ENCODE results near the gene EML1.

EML1 gene, protein sequence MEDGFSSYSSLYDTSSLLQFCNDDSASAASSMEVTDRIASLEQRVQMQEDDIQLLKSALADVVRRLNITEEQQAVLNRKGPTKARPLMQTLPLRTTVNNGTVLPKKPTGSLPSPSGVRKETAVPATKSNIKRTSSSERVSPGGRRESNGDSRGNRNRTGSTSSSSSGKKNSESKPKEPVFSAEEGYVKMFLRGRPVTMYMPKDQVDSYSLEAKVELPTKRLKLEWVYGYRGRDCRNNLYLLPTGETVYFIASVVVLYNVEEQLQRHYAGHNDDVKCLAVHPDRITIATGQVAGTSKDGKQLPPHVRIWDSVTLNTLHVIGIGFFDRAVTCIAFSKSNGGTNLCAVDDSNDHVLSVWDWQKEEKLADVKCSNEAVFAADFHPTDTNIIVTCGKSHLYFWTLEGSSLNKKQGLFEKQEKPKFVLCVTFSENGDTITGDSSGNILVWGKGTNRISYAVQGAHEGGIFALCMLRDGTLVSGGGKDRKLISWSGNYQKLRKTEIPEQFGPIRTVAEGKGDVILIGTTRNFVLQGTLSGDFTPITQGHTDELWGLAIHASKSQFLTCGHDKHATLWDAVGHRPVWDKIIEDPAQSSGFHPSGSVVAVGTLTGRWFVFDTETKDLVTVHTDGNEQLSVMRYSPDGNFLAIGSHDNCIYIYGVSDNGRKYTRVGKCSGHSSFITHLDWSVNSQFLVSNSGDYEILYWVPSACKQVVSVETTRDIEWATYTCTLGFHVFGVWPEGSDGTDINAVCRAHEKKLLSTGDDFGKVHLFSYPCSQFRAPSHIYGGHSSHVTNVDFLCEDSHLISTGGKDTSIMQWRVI

DNA sequence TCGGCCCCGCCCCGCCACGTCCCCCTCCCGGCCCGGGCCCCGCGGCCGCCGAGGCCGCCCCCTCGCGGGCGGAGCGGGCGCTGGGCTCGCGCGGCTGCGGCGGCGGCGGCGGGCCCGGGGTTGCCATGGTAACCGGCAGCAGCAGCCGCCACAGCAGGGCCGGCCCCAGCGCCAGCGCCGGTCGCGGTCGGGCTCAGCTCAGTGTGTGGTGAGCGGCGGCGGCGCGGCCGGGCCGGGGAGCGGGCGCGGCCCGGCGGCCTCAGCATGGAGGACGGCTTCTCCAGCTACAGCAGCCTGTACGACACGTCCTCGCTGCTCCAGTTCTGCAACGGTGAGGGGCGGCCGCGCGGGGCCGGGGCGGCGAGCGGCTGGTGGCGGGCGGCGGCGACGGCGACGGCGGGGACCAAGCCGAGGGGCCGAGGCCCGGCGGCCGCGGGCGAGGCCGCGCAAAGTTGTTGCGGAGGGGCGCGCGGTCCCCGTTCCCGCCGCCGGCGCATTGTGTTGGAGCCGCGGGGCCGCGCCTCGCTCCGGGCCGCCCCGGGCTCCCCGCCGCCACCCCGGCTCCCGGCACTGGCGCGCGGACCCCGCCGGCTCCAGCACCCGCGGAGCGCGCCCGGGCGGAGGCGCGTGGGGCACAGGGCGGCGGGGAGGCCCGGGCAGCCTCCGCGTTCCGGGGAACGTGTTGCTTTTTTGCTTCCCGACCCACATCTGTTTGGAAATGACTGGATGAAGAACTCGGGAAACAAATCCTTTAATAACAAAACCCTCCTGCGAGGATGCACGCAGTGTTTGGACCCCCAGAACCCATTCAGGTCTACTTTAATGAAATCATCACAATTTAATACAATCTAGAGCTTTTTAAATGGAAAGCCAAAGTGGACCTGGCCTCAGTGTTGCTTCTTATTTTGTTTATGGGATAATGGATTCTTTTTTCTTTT is at the start of gene EML1:
Gene EML1, plus strand, starts transcription at position 201 of the 938 bp plus-strand sequence. Its CDS starts 64 bp downstream, at position 265.
- peak; percentile 21 for DNase-seq (ENCODE audit: low read depth)

DNA sequence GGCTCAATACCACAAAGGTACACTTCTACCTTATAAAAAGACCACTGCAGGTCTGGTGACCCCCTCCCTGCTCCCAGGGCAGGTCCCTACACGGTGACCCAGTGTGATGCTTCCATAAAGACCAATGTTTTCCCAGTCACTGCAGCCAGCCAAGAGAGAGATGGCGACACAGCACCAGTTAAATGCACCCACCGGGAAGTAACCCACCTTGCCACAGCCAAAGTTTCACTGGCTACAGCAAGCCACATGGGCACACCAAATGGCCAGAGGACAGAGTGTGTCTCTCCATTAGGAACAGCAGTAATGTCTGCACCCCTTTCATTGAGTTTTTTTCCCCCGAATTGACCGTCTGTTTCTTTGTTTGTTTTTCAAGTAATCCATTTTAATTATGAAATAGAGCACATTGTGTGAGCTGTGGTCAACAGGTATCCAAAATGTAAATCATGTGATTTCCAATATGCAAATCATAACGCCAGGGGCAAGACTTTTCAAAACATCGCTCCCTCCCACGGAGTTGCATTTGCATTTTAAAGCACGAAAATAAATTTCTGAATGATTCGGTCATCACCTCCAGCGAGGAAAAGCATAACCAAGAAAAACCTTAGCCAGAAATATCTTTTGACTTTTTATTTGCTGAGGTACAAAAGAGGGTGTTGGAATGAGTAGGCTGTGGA is 48.9 kb upstream of the EML1 start:
- DNase-seq (ENCODE audit: low read depth): peak; percentile 37

DNA sequence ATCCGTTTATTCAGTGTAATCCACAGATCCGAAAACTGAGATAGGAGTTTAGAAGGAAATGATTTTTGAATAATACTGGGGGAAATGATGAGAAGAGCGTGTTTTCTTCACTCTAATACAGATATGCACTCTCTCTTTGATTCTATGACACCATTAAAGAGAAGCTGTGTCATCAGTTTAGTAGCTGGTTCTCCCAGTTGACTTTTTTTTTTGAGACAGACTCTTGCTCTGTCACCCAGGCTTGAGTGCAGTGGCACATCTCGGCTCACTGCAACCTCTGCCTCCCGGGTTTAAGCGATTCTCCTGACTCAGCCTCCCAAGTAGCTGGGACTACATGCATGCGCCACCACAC is 48.4 kb upstream of the EML1 start:
- no peak for DNase-seq (ENCODE audit: low read depth)

DNA sequence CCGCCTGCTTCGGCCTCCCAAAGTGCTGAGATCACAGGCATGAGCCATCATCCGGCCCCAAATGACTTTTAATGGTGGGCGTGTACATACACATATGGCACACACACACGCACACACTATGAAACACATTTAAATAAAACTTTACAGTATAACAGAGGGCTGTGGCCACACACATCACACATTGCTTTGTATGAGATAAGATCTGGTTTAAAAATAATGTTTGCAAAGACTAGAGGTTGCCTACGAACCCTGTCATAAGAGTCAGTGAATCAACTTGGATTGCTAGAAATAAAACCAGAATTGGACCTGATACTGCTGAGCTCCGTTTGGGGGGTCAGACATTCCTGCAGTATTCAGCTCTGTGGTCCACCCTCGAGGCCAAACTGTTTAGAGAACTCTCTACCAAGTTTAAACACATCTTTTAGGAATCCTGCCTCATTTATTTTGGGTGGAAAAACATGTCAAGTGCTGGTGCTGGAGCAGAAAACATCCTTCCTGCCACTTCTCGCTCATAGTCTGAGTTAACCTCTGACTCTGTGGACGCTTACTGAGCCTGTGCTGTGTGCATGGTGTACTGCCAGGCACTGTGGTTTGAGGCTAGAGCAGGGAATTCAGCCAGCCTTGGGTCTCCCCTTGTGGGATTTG is 47.8 kb upstream of the EML1 start:
- peak; percentile 67 for DNase-seq (ENCODE audit: low read depth)

DNA sequence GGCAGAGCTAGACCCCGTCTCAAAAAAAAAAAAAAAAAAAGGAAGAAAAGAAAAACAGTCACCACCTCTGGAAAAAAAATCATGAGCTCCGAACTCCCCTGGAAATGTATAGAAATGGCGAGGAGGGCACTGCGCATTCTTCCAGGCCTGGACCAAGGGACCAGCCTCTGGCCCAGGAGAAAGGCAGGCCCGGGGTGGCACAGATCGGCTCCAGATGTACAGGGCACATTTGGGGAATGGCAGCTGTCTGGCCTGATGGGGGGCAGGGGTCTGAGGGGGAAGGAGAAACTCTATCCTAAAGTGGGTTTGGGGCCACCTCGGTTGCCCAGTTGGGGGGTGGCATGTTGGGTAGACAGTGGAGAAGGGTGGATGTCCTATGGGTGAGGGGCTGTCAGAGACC is 46.0 kb upstream of the EML1 start:
- no peak for DNase-seq (ENCODE audit: low read depth)

DNA sequence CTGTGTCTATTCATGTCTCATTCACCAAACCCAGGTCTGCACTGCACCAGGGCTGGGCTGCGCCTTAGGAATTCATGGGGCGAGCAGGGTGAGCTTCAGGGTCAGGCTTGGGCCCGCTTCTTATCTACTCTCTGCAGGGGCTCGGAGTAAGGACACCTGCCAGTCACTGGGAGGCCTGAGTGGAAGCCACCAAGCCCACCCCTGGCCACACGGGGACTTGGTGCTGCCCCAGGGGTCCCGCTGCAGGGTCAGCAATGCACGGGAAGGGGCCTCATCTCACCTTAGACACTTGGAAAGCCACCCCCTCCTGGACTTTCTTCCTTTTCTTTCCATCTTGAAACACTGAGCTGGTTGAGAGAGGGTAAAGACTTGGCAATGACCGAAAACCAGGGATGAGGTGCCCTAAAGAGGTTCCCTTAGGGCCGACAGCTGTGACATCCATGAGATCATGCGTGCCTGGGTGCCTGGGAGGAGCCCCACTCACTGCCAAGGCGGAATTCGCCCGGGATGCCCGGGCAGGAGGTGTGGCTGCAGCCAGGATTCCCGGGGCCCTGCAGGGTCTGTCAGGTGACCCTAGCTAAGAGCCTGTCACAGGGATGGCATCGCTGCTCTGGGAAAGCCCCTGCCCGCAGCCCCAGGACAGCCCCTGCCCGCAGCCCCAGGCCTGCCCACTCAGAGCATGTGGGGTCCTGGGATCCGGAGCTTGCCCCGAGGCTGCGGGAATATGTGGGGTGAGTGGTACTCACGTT is 45.5 kb upstream of the EML1 start:
- DNase-seq (ENCODE audit: low read depth): no peak

DNA sequence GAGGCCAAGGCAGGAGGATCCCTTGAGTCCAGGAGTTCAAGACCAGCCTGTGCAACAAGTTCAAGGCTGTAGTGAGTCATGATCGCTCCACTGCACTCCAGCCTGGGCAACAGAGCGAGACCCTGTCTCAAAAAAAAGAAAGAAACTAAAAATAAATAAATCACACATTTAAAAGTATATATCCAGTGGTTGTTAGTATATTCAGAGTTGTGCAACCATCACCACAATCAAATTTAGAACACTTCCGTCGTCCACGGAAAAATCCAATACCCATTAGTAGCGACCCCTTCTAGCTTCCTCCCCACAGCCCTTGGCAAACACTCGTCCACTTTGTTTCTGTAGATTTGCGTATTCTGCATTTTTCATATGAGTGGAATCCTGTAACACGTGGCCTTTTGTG is 44.7 kb upstream of the EML1 start:
- DNase-seq (ENCODE audit: low read depth): no peak

DNA sequence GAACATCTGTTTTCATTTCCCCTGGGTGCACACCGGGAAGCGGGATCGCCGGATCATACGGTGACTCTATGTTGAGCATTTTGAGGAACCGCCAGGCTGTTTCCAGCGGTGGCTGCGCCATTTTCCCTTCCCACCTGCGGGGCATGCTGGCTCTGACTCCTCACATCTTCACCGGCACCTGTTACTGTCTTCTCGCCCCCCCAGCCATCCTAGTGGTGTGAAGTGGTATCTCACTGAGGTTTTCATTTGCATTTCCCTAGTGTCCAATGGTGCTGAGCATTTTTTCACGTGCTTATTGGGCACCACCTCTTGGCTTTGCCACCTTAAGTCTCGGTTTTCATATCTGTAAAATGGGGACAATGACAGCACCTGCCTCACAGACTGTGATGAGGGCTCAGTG is 44.1 kb upstream of the EML1 start:
- DNase-seq (ENCODE audit: low read depth): no peak

DNA sequence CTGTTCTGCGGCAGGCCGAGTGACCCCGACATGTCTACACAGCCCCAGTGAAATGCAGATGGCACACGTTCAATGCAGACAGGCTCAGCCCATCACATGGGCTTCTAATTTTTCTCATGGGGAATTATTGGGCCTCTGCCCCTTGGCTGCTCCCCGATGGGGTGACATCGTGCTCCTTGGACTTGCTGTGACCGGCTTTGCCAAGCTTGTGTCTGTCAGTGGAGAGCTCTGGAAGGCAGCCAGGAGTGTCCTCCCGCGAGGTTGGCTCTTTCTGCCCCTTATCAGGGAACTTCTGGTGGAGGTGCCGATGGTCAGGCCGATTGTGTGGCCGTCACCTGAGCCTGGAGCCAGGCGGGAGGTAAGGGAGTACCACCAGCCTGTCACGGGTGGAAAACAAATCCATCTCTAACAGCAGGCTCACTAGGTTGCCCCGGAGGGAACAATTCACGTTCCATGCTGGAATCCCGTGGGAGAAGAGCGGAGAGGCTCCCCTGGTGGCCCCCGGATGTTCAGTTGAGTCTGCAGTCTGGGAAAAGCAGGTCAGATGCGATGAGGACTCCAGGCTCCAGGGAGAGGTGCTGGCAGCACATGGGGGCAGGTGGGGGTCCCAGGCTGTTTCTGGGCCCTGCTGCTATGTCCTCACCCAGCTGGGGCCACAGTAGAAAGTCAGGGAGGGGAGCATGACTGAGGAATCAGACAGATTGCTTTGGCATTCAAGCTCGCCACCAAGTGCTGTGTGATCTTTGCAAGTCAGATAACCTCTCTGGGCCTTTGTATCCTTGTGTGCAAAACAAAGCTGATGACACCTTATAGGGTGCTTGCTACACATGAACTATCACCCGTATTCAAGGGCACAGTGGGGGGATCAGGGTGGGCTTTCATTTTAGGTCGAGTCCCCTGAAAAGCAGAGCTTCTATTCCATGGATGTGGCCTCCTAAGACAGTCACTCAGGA is 43.2 kb upstream of the EML1 start:
- DNase-seq (ENCODE audit: low read depth): no peak

DNA sequence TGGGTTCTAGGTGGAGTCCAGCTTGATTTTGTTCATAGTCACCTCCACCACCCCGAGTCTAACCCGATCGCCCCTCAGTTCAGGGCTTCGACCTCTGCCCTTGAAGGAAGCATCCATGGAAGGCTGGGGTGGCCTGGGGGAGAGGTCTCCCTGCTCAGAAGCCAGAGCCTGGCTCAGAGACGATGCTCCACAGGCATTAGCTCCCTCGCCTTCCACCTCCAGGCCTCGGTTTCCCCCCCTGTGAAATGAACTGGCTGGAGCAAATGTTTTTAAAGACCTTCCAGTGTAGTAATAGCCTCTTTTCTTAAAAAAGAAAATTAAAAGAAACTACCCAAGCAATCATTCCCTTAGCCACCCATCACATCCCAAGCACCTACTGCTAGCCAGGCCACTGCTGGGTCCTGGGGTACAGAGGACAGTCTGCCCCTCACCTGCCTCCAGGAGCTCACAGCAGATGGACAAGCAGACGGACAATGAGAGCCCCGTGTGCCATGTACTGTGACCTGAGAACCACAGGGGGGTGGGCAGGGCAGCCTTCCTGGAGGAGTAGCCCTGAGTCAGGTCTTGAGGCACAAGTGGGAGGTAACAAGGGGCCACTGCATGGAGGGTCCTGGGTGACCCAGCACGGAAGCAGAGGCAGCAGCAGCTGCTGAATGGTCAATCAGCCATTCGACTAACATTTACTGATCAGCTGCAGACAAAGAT is 42.3 kb upstream of the EML1 start:
- DNase-seq (ENCODE audit: low read depth): no peak

DNA sequence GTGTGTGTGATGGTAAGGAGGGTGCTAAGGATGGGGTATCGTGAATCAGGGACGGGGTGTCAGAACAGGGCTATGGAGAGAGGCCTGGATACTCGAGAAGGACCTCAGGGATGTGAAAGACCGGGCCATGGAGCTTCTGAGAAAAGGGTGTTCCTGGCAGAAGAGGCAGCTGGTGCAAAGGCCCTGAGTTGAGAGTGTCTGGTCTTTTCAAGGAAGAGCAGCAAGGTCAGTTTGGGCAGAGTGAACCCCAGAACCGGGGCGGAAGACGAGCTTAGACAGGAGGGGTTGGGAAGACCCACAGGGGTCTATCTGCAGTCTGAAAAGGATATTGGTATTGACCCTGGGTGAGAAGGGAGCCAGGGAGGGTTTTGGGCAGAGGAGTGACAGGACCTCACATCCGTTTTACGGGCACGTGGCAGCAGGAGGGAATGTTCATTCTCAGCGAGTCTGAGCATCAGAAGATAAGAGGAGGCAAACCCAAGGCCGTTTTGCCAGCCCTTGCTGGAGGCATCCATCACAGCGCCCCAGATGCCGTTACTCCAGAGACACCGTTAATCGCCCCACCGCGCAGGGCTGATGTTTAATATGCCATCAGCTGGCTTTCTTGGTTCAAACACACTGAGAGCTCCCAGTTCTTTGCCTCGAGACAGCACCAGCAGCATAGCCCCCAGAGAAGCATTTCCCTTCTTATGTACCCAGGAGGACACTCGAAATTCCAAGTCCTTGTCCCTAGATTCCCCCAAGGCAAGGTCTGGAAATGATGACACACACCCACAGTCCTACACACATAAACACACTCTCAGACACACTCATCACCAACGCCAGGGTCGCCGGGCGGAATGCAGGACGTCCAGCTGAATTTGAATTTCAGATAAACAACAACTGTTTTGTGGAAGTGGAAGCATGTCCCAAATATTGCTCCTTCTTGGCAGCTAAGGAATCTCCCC is 41.4 kb upstream of the EML1 start:
- no peak for DNase-seq (ENCODE audit: low read depth)

DNA sequence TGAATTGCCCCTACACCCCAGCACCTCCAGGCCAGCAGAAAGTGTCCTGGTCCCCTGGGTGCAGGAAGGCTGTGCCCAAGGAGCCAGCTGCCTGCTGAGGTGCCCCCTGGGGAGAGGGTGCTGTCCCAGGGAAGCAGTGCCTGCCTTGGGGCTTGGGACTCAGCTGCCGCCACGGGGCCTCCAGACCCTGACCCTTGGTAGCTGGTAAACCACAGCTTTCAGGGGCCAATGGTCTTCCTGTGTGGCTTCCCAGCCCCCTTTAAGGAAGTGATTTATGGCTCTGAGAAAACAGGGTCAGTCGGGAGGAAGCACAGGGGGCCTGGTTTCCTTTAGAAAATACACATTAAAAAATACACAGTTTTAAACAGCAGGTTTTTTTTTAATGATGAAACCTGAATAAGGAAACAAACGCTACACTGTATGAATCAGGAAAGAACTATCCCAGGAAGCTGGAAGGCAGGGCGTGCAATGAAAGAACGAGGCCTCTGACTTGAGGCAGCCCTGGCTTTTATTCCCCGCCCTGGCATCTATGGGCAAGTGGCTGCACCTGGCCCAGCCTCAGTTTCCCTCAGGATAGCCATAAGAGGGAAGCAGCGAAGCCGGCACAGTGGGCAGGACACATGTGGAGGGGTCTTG is 40.6 kb upstream of the EML1 start:
- peak; percentile 58 for DNase-seq (ENCODE audit: low read depth)

DNA sequence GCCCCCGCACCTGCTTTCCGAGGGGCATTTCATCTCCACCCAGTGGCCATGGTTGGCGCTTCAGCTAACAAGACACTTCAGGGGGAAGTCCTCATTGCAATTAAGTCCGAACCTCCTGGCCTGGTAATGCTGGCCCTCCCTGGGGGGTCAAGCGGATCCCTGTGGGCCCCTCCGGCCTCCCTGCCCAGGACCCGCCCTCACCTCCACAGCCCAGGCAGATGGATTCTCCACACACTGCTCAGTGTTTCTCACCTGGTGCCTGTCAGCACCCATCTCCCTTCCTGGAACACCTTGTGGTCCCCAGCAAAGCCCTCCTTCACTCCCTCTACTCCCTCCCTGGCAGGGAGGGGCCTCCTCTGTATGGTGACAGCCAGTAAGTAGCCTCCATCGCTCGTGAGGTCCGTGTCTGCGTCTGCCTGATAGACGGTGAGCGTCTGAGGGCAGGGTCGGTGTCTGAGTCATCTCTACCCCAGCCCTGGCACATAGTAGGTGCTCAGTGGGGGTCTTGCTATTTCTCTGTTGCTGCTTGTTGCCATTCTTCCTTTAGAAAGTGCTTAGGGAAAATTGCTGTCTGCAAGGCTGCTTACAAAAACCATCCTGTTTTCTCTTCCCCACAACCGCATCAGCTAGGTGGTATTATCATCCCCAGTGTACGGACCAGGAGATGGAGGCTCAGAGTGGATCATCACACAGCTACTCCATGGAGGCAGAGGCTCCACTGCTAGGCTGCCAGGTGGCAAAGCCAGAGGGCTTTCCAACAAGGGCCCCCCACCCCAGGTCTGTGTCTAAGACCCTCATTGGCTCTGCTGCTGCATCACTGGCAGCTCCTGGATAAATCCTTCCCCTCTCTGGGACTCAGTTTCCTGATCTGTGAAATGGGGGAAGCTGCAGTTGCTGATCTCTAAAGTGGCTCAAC is 39.7 kb upstream of the EML1 start:
- no peak for DNase-seq (ENCODE audit: low read depth)

DNA sequence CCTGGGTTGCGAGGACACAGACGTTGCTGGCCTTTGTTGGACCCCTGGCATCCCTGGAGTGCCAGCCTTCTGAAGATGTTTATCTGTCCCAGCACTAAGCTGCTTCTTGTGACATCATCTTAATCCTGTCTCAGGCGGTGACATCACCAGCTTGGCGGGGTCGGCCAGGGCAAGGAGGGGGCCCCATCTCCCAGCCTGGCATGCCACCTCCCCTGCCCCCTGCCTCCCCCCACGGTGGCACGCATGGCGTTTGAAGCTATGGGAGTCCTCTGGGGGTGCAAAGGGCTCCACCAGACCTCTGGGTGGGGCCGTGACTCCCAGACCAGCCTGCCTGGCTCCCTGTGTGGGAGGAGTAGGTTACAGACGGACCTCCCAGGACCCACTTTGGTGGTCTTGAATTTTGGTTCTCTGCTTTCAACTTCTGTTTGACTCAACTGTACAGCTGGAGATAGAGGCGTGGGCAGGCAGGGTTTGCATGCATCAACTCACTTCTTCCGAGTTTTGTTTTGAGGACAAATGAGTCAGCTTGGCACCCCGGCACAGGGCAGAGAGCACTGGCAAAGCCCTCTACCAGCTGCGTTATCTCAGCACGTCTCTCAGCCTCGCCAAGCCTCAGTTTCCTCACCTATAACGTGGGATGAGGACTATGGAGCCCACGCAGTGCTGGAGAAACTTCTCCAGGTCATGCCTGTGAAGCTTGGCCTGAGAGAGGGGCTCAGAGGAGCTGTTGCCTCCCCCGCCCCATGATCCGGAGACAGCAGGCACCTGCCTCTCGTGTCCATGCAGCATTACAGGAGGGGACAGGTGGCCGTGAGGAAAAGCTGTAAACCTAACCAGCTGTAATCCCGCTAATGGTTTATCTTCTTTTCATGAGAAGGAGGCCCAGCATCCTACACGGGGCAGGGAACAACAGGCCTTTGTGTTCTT is 38.8 kb upstream of the EML1 start:
- DNase-seq (ENCODE audit: low read depth): no peak

DNA sequence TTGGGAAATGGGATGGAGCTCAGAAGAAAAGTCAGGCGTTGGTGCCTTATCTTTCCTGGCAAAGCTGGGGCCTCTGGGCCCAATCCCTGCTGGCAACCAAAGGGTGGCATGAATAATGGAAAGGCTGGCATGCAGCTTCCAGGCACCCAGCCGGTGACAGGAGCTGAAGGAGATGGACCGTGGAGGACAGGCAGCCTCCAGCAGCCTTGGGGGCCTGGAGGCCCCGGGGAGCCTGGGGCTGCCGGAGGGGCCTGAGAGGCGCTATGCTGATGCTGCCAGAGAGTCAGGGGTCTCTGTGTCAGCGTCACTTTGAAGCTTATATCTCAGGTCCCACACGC is 38.2 kb upstream of the EML1 start:
- DNase-seq (ENCODE audit: low read depth): no peak
